ENCODE results near the gene DOCK1.

Gene DOCK1

GRCh38 chr10:127017541-127018297 lies 112.5 kb downstream of the DOCK1 start:
- no peak for ATAC-seq (ENCODE audit: low read depth)

GRCh38 chr10:127018298-127018650 lies 113.0 kb downstream of the DOCK1 start:
- Histone ChIP-seq H3K27me3 (ENCODE audit: insufficient read depth, poor library complexity, severe bottlenecking) (no peaks in the 10 kb centered on the region), H3K27ac (ENCODE audit: poor library complexity, severe bottlenecking) (no peak overlapping the region), H3K36me3 (ENCODE audit: low read depth) (peaks cover 25% of the 10 kb centered on the region), H3K4me3 (ENCODE audit: severe bottlenecking) (no peak overlapping the region), H3K9me3 (ENCODE audit: severe bottlenecking) (no peaks in the 10 kb centered on the region), H3K4me1 (ENCODE audit: insufficient read depth, poor library complexity, severe bottlenecking) (peaks cover under 1% of the 10 kb centered on the region)
- no peak for DNase-seq (ENCODE audit: low spot score)
- TF ChIP-seq CTCF (IDR thresholded peaks at IDR 0.05; ENCODE audit: poor library complexity, severe bottlenecking) = no peak
- ATAC-seq (ENCODE audit: low read depth) = no peak

More at GRCh38 chr10:127017541-127018297, 112.5 kb downstream of the DOCK1 start:
- no peak for DNase-seq (ENCODE audit: low spot score)
- no peaks in the 10 kb centered on the region for H3K27me3 ChIP-seq (ENCODE audit: insufficient read depth, poor library complexity, severe bottlenecking)
- peaks cover 6% of the 10 kb centered on the region for H3K4me1 ChIP-seq (ENCODE audit: insufficient read depth, poor library complexity, severe bottlenecking)
- peaks cover 20% of the 10 kb centered on the region for H3K36me3 ChIP-seq (ENCODE audit: low read depth)
- no peak for TF ChIP-seq CTCF (IDR thresholded peaks at IDR 0.05; ENCODE audit: poor library complexity, severe bottlenecking)
- H3K4me3 ChIP-seq (ENCODE audit: severe bottlenecking) = no peak overlapping the region
- no peaks in the 10 kb centered on the region for H3K9me3 ChIP-seq (ENCODE audit: severe bottlenecking)
- H3K27ac ChIP-seq (ENCODE audit: poor library complexity, severe bottlenecking) = no peak overlapping the region

- Histone ChIP-seq H3K36me3 (ENCODE audit: low read depth) (peaks cover 25% of the 10 kb centered on the region), H3K9me3 (ENCODE audit: severe bottlenecking) (no peaks in the 10 kb centered on the region), H3K4me3 (ENCODE audit: severe bottlenecking) (no peak overlapping the region), H3K27ac (ENCODE audit: poor library complexity, severe bottlenecking) (no peak overlapping the region), H3K4me1 (ENCODE audit: insufficient read depth, poor library complexity, severe bottlenecking) (no peaks in the 10 kb centered on the region), H3K27me3 (ENCODE audit: insufficient read depth, poor library complexity, severe bottlenecking) (no peaks in the 10 kb centered on the region)
- TF ChIP-seq CTCF (IDR thresholded peaks at IDR 0.05; ENCODE audit: poor library complexity, severe bottlenecking) = no peak
- ATAC-seq (ENCODE audit: low read depth) = no peak
- no peak for DNase-seq (ENCODE audit: low spot score)
Measured at GRCh38 chr10:127018766-127019165, 113.5 kb downstream of the DOCK1 start.

DNA sequence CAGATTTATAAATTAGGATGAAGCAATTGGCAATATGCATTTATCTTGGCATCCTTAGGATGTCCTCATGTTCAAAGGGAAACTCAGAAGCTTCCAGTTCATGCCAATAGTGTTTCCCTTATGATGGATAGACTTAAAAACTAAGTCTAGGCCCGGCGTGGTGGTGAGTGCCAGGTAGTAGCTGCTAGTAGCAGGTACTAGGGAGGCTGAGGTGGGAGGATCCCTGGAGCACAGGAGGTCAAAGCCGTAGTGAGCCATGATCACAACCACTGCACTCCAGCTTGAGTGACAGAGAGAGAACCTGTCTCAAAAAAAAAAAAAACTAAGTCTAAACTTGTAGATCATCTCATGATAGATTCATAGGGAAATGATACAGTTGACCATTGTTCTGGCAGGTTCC lies 115.0 kb downstream of the DOCK1 start:
- Histone ChIP-seq H3K4me1 (ENCODE audit: insufficient read depth, poor library complexity, severe bottlenecking) (no peaks in the 10 kb centered on the region), H3K27me3 (ENCODE audit: insufficient read depth, poor library complexity, severe bottlenecking) (no peaks in the 10 kb centered on the region), H3K9me3 (ENCODE audit: severe bottlenecking) (no peaks in the 10 kb centered on the region), H3K36me3 (ENCODE audit: low read depth) (peaks cover 28% of the 10 kb centered on the region), H3K4me3 (ENCODE audit: severe bottlenecking) (no peak overlapping the region), H3K27ac (ENCODE audit: poor library complexity, severe bottlenecking) (no peak overlapping the region)
- ATAC-seq (ENCODE audit: low read depth) (no peak), DNase-seq (ENCODE audit: low spot score) (no peak)
- no peak for TF ChIP-seq CTCF (IDR thresholded peaks at IDR 0.05; ENCODE audit: poor library complexity, severe bottlenecking)

DNA sequence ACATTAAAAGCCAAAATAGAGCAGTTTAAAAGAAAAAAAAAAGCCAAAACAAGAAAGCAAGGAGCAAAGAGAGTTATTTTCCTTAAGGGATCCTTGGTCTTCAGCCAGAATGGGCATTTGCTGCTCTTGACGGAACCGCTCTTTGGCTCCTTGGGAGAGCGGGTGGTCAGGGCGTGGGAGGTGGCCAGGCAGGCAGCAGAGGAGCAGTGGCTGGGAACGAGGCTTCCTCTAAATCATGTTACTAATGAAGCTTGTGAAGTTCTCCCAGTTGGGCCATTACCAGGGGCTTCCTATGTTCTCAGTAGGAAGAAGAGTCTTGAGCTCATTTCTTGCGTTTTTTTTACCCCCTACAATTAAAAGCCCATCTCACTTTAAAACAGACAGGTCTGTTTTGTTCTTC lies 116.6 kb downstream of the DOCK1 start:
- Histone ChIP-seq H3K4me3 (ENCODE audit: severe bottlenecking) (no peak overlapping the region), H3K27me3 (ENCODE audit: insufficient read depth, poor library complexity, severe bottlenecking) (no peaks in the 10 kb centered on the region), H3K9me3 (ENCODE audit: severe bottlenecking) (no peaks in the 10 kb centered on the region), H3K36me3 (ENCODE audit: low read depth) (peaks cover 40% of the 10 kb centered on the region), H3K27ac (ENCODE audit: poor library complexity, severe bottlenecking) (no peak overlapping the region), H3K4me1 (ENCODE audit: insufficient read depth, poor library complexity, severe bottlenecking) (no peaks in the 10 kb centered on the region)
- no peak for DNase-seq (ENCODE audit: low spot score)
- TF ChIP-seq CTCF (IDR thresholded peaks at IDR 0.05; ENCODE audit: poor library complexity, severe bottlenecking) = no peak
- no peak for ATAC-seq (ENCODE audit: low read depth)

Measured in RWPE2 (cell line).